Heart right ventricle (tissue), 16 donors: ENCODE data around the gene TSFM. TPM values are rescaled to one million over a fixed set of nuclear protein-coding genes. Genes with fewer than 3 reads are reported as not detected.
A peak's percentile ranks its signal among the peaks of the same experiment; 100 is the strongest.

Source experiments
- ATAC-seq, 8 donors: fragments of 200-7000 bp; cut with Tn5 transposase; one replicate each; pipeline ENCODE4 v1.9.1; 2020; ENCODE audit warnings: mild to moderate bottlenecking in 8 of 8, moderate library complexity in 8 of 8, moderate number of reproducible peaks in 1 of 8
- DNase-seq, 2 donors: peaks; one replicate each; pipeline ENCODE4 v3.0.0-alpha.2; 2020
- H3K27ac ChIP-seq, 10 donors: fragments of 200-600 bp; sonication (generic) in 2 of 10; one replicate each; pipeline versions ENCODE4 v1.5.0 to v1.8.0; 2020 to 2022; ENCODE audit warnings: mild to moderate bottlenecking in 3 of 10
- H3K27me3 ChIP-seq, 7 donors: fragments of 200-600 bp; one replicate each; pipeline ENCODE4 v1.8.0; 2021 to 2022; ENCODE audit warnings: mild to moderate bottlenecking in 2 of 7
- H3K36me3 ChIP-seq, 9 donors: fragments of 200-600 bp; sonication (generic) in 1 of 9; one replicate each; pipeline versions ENCODE4 v1.5.0 to v1.8.0; 2020 to 2022; ENCODE audit warnings: mild to moderate bottlenecking in 2 of 9
- H3K4me1 ChIP-seq, 9 donors: fragments of 200-600 bp; sonication (generic) in 1 of 9; one replicate each; pipeline versions ENCODE4 v1.5.0 to v1.8.0; 2020 to 2022; ENCODE audit warnings: mild to moderate bottlenecking in 4 of 9
- H3K4me3 ChIP-seq, 10 donors: fragments of 200-600 bp; sonication (generic) in 2 of 10; one replicate each; pipeline versions ENCODE4 v1.5.0 to v1.8.0; 2020 to 2022; ENCODE audit warnings: mild to moderate bottlenecking in 7 of 10, moderate library complexity in 2 of 10
- H3K9me3 ChIP-seq, 11 donors: fragments of 200-600 bp in 10 of 11; sonication (generic) in 2 of 11; one replicate each; pipeline versions ENCODE4 v1.5.0 to v1.8.0; 2013 to 2022; ENCODE audit warnings: mild to moderate bottlenecking in 2 of 11, control low read depth in 1 of 11, moderate library complexity in 1 of 11
- CTCF ChIP-seq, 9 donors: fragments of 200-600 bp; sonication (generic) in 2 of 9; IDR thresholded peaks; one replicate each; pipeline versions ENCODE4 v1.5.0 to v1.8.0; 2021 to 2022; ENCODE audit warnings: antibody characterized with exemption in 9 of 9, mild to moderate bottlenecking in 5 of 9, moderate library complexity in 1 of 9
- WGBS, 2 donors: extraction: QIAGEN DNeasy Blood & Tissue Kit; methylation state at CpG; one replicate each; pipeline ENCODE4 v1.1.7; 2013; ENCODE audit warnings: inconsistent platforms in 1 of 2; 5-methylcytosine and 5-hydroxymethylcytosine counted together
- intact Hi-C, 10 donors: fragments of 100-400 bp; cut with DNase I; formaldehyde crosslinking; loops; one replicate each; pipeline versions ENCODE4 v1.11.1 to v1.14.2; 2022
- polyA plus RNA-seq, 2 donors: library from polyadenylated mRNA; stranded (reverse); fragments of 200-250 nt; gene quantifications; one replicate each; pipeline ENCODE4 v1.2.3, GENCODE V29; 2013
- total RNA-seq, 10 donors: library from RNA; stranded (reverse); fragmentation: NEBNext Ultra II Directional in 3 of 10; extraction: Animal tissue kit (Norgen Biotek cat#: 25700) in 3 of 10; gene quantifications; one replicate each; pipeline versions ENCODE4 v1.2.1 to v1.2.4, GENCODE V29; 2021 to 2023
- donor health status: Arrhythmogenic right ventricular cardiomyopathy.
- donor health status: ischemic (EF 13 %, LVEDD 7.1; RV severe dilation, severe dysfunction).
- donor health status: healthy with polysubstance abuse.
- donor health status: DM: no; HTN: yes; CAD: no.
- donor health status: DM: no; HTN: no; CAD: no.
- donor health status: ischemic (EF 25% LVEDD 6.9; RV normal size, moderate dysfunction).
- donor health status: ischemic (EF 25% LVEDD 5.7; RV mildly dilated, moderate dysfunction).
- donor health status: healthy.
- donor health status: DM: yes; HTN: yes; CAD: no.
- donor health status: Ischemic cardiomyopathy.
- donor health status: ischemic (EF 35%, LVEDD 5.7; RV mildly dilated, moderate dysfunction).
- donor health status: nonischemic (EF 11% LVEDD 7.7; RV severe dilation, severe dysfunction).
- donor health status: DM: yes; HTN: yes; CAD: no.
- donor health status: PGD.
- donor health status: ischemic (EF 29% LVEDD 5.4; RV normal size, mild dysfunction).
- donor health status: nonischemic (EF 23%, LVEDD 6.1; RV moderate dilation, normal function).

Gene TSFM
- total and polyA plus RNA-seq, 12 donors = 22.9 to 70.6 (median 52.6) TPM

GRCh38 chr12:57741844-57742738, 40.5 kb upstream of the TSFM start:
- Histone ChIP-seq H3K4me3 (peak overlapping the region in 6 of 10 donors; percentile 7 to 58 (median 20)), H3K36me3 (peaks cover 0 to 17% (median 6%) of the 10 kb centered on the region in 9 donors), H3K27me3 (peaks cover 9 to 41% (median 31%) of the 10 kb centered on the region in 7 donors), H3K9me3 (no peaks in the 10 kb centered on the region), H3K27ac (peak overlapping the region in 9 of 10 donors; percentile 7 to 86 (median 60)), H3K4me1 (peaks cover 11 to 67% (median 33%) of the 10 kb centered on the region in 9 donors)
- intact Hi-C loops = no loop called here
- 45 to 53% methylated on average over 14 of the region's 14 CpGs for WGBS, 2 donors
- ATAC-seq (no peak), DNase-seq (no peak)
- TF ChIP-seq CTCF (IDR thresholded peaks at IDR 0.05) = peak in 1 of 9 donors; percentile 24

GRCh38 chr12:57743769-57744168, 38.8 kb upstream of the TSFM start:
- Histone ChIP-seq H3K36me3 (peaks cover 0 to 28% (median 19%) of the 10 kb centered on the region in 9 donors), H3K27ac (peak overlapping the region in 5 of 10 donors; percentile 91 to 99 (median 96)), H3K9me3 (no peaks in the 10 kb centered on the region), H3K4me3 (peak overlapping the region in 3 of 10 donors; percentile 58 to 90 (median 88)), H3K27me3 (peaks cover 0 to 25% (median 15%) of the 10 kb centered on the region in 7 donors), H3K4me1 (peaks cover 0 to 53% (median 18%) of the 10 kb centered on the region in 9 donors)
- no peak for TF ChIP-seq CTCF (IDR thresholded peaks at IDR 0.05)
- no peak for ATAC-seq
- intact Hi-C loops = no loop called here
- 89 to 93% methylated on average over 2 of the region's 2 CpGs for WGBS, 2 donors
- DNase-seq = no peak

GRCh38 chr12:57744194-57744776, 38.3 kb upstream of the TSFM start:
- intact Hi-C loops = no loop called here
- ATAC-seq (peak; percentile 26 to 74 (median 67)), DNase-seq (peak; percentile 64 to 76)
- WGBS, 2 donors = 10 to 13% methylated on average over 21 of the region's 21 CpGs
- peak overlapping the region; percentile 91 to 99 (median 96) for H3K27ac ChIP-seq
- H3K4me3 ChIP-seq = peak overlapping the region; percentile 58 to 98 (median 88)
- H3K36me3 ChIP-seq = peaks cover 0 to 33% (median 24%) of the 10 kb centered on the region in 9 donors
- H3K4me1 ChIP-seq = peaks cover 0 to 48% (median 15%) of the 10 kb centered on the region in 9 donors
- H3K9me3 ChIP-seq = no peaks in the 10 kb centered on the region
- no peak for TF ChIP-seq CTCF (IDR thresholded peaks at IDR 0.05)
- H3K27me3 ChIP-seq = peaks cover 0 to 19% (median 9%) of the 10 kb centered on the region in 7 donors

GRCh38 chr12:57744777-57745484, 37.7 kb upstream of the TSFM start, which contains the start of gene TSPAN31:
Gene TSPAN31, plus strand, starts transcription at chr12:57745039. Its CDS starts 116 bp downstream, at chr12:57745155.
- 1% methylated on average over 29 of the region's 29 CpGs for WGBS, 2 donors
- TF ChIP-seq CTCF (IDR thresholded peaks at IDR 0.05) = no peak
- Histone ChIP-seq H3K27ac (peak within 1 kb of the TSS; percentile 91 to 99 (median 96)), H3K9me3 (no peaks in the 10 kb centered on the region), H3K4me3 (peak within 1 kb of the TSS; percentile 58 to 98 (median 88)), H3K4me1 (peaks cover 0 to 42% (median 13%) of the 10 kb centered on the region in 9 donors), H3K36me3 (peaks cover 0 to 40% (median 28%) of the 10 kb centered on the region in 9 donors), H3K27me3 (peaks cover 0 to 13% (median 3%) of the 10 kb centered on the region in 7 donors)
- intact Hi-C loops = no loop called here
- peak; percentile 93 to 98 (median 96) for ATAC-seq
- DNase-seq = peak; percentile 95 to 99
